Neural cell (in vitro differentiated cells): Measurements from ENCODE around the gene ANO4. TPM values are rescaled to one million over a fixed set of nuclear protein-coding genes. Genes with fewer than 3 reads are reported as not detected.

Experiments used
- H2AFZ ChIP-seq: fragments of 200-600, 300-800 bp; sonication (generic), shearing (Covaris generic); 2 replicates; pipeline ENCODE4 v1.6.0; 2014; ENCODE audit warnings: low read depth, mild to moderate bottlenecking, antibody characterized with exemption, low read length, moderate library complexity
- H3F3A ChIP-seq: fragments of 200-600 bp; shearing (Covaris generic); 2 replicates; pipeline ENCODE4 v1.6.1; 2016; ENCODE audit warnings: mild to moderate bottlenecking, moderate library complexity, mixed read lengths, antibody characterized with exemption, low read length; ENCODE audit not compliant: insufficient read depth, poor library complexity, severe bottlenecking
- H3K27ac ChIP-seq: fragments of 200-600, 300-800 bp; sonication (generic), shearing (Covaris generic); 2 replicates; pipeline ENCODE4 v1.5.1; 2014; ENCODE audit warnings: mild to moderate bottlenecking, low read length, moderate library complexity
- H3K27me3 ChIP-seq: fragments of 300-800, 200-600 bp; sonication (generic), shearing (Covaris generic); 2 replicates; pipeline ENCODE4 v1.6.0; 2014; ENCODE audit warnings: mild to moderate bottlenecking, low read depth, low read length, moderate library complexity; ENCODE audit not compliant: insufficient read depth
- H3K36me3 ChIP-seq: fragments of 300-800, 200-600 bp; sonication (generic), shearing (Covaris generic); 2 replicates; pipeline ENCODE4 v1.5.1; 2014; ENCODE audit warnings: mild to moderate bottlenecking, antibody characterized with exemption, low read length, moderate library complexity; ENCODE audit not compliant: insufficient read depth
- H3K4me2 ChIP-seq: fragments of 300-800, 200-600 bp; sonication (generic), shearing (Covaris generic); 2 replicates; pipeline ENCODE4 v1.6.0; 2014; ENCODE audit warnings: mild to moderate bottlenecking, low read length
- H3K4me3 ChIP-seq: fragments of 300-800, 200-600 bp; sonication (generic), shearing (Covaris generic); 2 replicates; pipeline ENCODE4 v1.5.1; 2014; ENCODE audit warnings: mild to moderate bottlenecking, low read length, moderate library complexity
- H3K79me2 ChIP-seq: fragments of 200-600 bp; shearing (Covaris generic); replicated peaks from 2 replicates; pipeline ENCODE4 v1.6.0; 2014; ENCODE audit warnings: mild to moderate bottlenecking, low read length, moderate library complexity; ENCODE audit not compliant: insufficient read depth
- H3K9ac ChIP-seq: fragments of 300-800, 200-600 bp; sonication (generic), shearing (Covaris generic); 2 replicates; pipeline ENCODE4 v1.6.1; 2016; ENCODE audit warnings: mild to moderate bottlenecking, low read length, mixed read lengths
- H3K9me2 ChIP-seq: fragments of 200-600 bp; shearing (Covaris generic); 2 replicates; pipeline ENCODE4 v1.6.1; 2016; ENCODE audit warnings: mild to moderate bottlenecking, low read length, mixed read lengths; ENCODE audit not compliant: insufficient read depth
- H3K9me3 ChIP-seq: fragments of 200-600, 300-800 bp; sonication (generic), shearing (Covaris generic); 2 replicates; pipeline ENCODE4 v1.6.1; 2016; ENCODE audit warnings: mild to moderate bottlenecking, mixed run types, low read length, moderate library complexity, mixed read lengths
- H4K20me1 ChIP-seq: fragments of 200-600 bp; shearing (Covaris generic); 2 replicates; pipeline ENCODE4 v1.6.1; 2016; ENCODE audit warnings: mild to moderate bottlenecking, mixed run types; ENCODE audit not compliant: insufficient read depth
- CTCF ChIP-seq: fragments of 450-650 bp; IDR thresholded peaks from 2 replicates; pipeline ENCODE4 v1.5.1; 2014; ENCODE audit warnings: antibody characterized with exemption, mild to moderate bottlenecking, moderate library complexity; ENCODE audit not compliant: poor library complexity, severe bottlenecking
- EP300 ChIP-seq: fragments of 450-650 bp; conservative IDR thresholded peaks from 2 replicates; pipeline ENCODE4 v1.6.1; 2014; ENCODE audit warnings: antibody characterized with exemption, mild to moderate bottlenecking, moderate library complexity; ENCODE audit not compliant: poor library complexity, severe bottlenecking
- EZH2 ChIP-seq: fragments of 200-600, 300-800 bp; shearing (Covaris generic), sonication (generic); IDR thresholded peaks from 2 replicates; pipeline ENCODE4 v1.6.1; 2014; ENCODE audit warnings: antibody characterized with exemption, low read length, borderline replicate concordance, mild to moderate bottlenecking; ENCODE audit not compliant: insufficient read depth, poor library complexity, severe bottlenecking
- MXI1 ChIP-seq: fragments of 450-650 bp; conservative IDR thresholded peaks from 2 replicates; pipeline ENCODE4 v1.6.1; 2014; ENCODE audit warnings: antibody characterized with exemption, mild to moderate bottlenecking; ENCODE audit not compliant: poor library complexity, severe bottlenecking
- POLR2AphosphoS5 ChIP-seq: IDR thresholded peaks from 2 replicates; pipeline ENCODE4 v1.6.1; 2012
- RAD21 ChIP-seq: fragments of 450-650 bp; conservative IDR thresholded peaks from 2 replicates; pipeline ENCODE4 v1.6.1; 2014; ENCODE audit warnings: antibody characterized with exemption, mild to moderate bottlenecking, moderate library complexity
- REST ChIP-seq: IDR thresholded peaks from 2 replicates; pipeline ENCODE4 v1.6.1; 2012; ENCODE audit warnings: borderline replicate concordance
- SMC3 ChIP-seq: fragments of 450-650 bp; conservative IDR thresholded peaks from 2 replicates; pipeline ENCODE4 v1.6.1; 2014; ENCODE audit warnings: antibody characterized with exemption, mild to moderate bottlenecking, moderate library complexity; ENCODE audit not compliant: poor library complexity
- TAF1 ChIP-seq: IDR thresholded peaks from 2 replicates; pipeline ENCODE4 v1.6.1; 2012; ENCODE audit warnings: low read depth
- polyA plus RNA-seq: library from polyadenylated mRNA; depleted of rRNA; stranded (reverse); fragments of >200 nt; gene quantifications from 2 replicates; pipeline ENCODE4 v1.2.3, GENCODE V29; 2014

ANO4 gene
- polyA plus RNA-seq, 1 donor from 2014 or later, result 11.1 TPM

DNA sequence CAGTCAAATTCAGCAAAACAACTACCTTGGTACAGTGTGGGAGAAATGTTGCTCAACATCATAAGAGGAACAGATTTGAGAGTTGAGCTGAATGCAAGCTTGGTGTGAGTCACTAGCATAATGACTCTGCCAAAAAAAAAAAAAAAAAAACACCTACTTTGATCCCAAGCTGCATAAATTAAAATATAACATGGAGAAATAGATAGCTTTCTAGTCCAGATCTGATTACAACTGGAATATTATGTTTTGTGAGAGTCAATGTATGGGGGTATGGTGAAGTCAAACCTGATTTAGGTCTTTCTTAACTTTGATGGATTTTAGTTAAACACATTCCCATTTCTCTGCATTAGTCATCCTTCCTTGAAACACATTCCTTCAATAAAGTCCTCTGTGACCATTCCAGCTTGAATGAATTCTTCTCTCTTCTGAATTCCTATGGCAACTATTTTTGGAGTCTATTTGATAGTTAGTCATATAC lies 227.4 kb downstream of the ANO4 start:
- Histone ChIP-seq H3K4me3 (no peak overlapping the region), H3F3A (no peaks in the 10 kb centered on the region), H3K9ac (no peak overlapping the region), H3K79me2 (no peaks in the 10 kb centered on the region), H3K27me3 (no peaks in the 10 kb centered on the region), H3K9me3 (no peaks in the 10 kb centered on the region), H2AFZ (no peak overlapping the region), H3K4me2 (no peak overlapping the region), H4K20me1 (no peaks in the 10 kb centered on the region), H3K27ac (no peak overlapping the region), H3K9me2 (no peaks in the 10 kb centered on the region), H3K36me3 (no peaks in the 10 kb centered on the region)
- TF ChIP-seq POLR2AphosphoS5 (no peak), SMC3 (no peak), REST (no peak), CTCF (no peak), RAD21 (no peak), EZH2 (no peak), EP300 (no peak), TAF1 (no peak), MXI1 (no peak)

DNA sequence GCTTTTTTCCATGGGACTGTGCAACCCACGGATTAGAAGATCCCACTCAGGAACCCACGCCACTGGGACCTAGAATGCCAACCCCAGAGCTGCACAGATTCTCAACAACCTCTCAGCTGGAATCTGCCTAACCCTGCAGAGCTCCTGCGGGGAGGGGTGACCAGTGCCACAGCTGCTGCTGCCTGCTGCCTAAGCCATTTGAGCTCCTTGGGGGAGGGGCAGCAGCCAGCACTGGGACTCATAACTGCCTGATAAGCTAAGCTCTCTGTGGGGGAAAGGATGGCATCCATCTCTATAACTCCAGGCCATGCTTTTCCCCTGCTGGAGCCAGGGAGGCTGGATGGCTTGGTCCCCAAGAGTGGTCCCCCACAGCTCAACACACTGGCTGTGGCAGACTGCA lies 232.6 kb downstream of the ANO4 start:
- Histone ChIP-seq H3F3A (no peaks in the 10 kb centered on the region), H3K27ac (no peak overlapping the region), H3K27me3 (no peaks in the 10 kb centered on the region), H3K9ac (no peak overlapping the region), H3K9me2 (no peaks in the 10 kb centered on the region), H3K4me3 (no peak overlapping the region), H4K20me1 (no peaks in the 10 kb centered on the region), H3K79me2 (no peaks in the 10 kb centered on the region), H3K9me3 (no peaks in the 10 kb centered on the region), H3K4me2 (no peak overlapping the region), H3K36me3 (no peaks in the 10 kb centered on the region), H2AFZ (no peak overlapping the region)
- TF ChIP-seq RAD21 (no peak), EZH2 (no peak), MXI1 (no peak), REST (no peak)
